Measurements from ENCODE around the gene MYO9A. TPM values are rescaled to one million over a fixed set of nuclear protein-coding genes. Genes with fewer than 3 reads are reported as not detected.

The MYO9A gene
- total RNA-seq, 1 experiment from 2014 or later, result 21.4 TPM

GRCh38 chr15:71813723-71814470, 304.1 kb downstream of the MYO9A start:
- Histone ChIP-seq H3K9me3 (ENCODE audit: control insufficient read depth, low read depth, low read length) (no peaks in the 10 kb centered on the region), H2BK20ac (ENCODE audit: low read depth, low read length, poor library complexity, severe bottlenecking) (no peak overlapping the region)
- H3K9me3 Mint-ChIP-seq, result peaks cover 0 to 3% of the 10 kb centered on the region in 2 experiments; a peak in 2 of 5 replicates

More at GRCh38 chr15:71813723-71814470, 304.1 kb downstream of the MYO9A start:
- Histone ChIP-seq H2AK5ac (ENCODE audit: insufficient read length, low read length) (no peak overlapping the region), H3K23ac (ENCODE audit: insufficient read length, low read depth, low read length) (no peak overlapping the region), H2BK120ac (ENCODE audit: low read depth, low read length, poor library complexity, severe bottlenecking) (no peak overlapping the region), H4K8ac (replicated peaks; ENCODE audit: insufficient read length, low read depth, low read length) (no peak overlapping the region), H3K4me2 (ENCODE audit: insufficient read depth, insufficient read length, low read length) (no peak overlapping the region), H3K18ac (ENCODE audit: insufficient read length, low read depth, low read length) (no peak overlapping the region), H3K27me3 (ENCODE audit: insufficient read depth, low read length) (no peaks in the 10 kb centered on the region), H2BK5ac (ENCODE audit: insufficient read length, low read length) (no peak overlapping the region), H2AFZ (ENCODE audit: low read length) (no peak overlapping the region), H2BK12ac (ENCODE audit: insufficient read length, low read depth, low read length) (no peak overlapping the region), H3K4me1 (ENCODE audit: insufficient read depth, low read length) (no peaks in the 10 kb centered on the region), H3K14ac (ENCODE audit: insufficient read depth, low read length) (peak overlapping the region; percentile 23; the same call in 1 of the 2 replicates), H3K4ac (ENCODE audit: low read depth, low read length) (no peak overlapping the region), H3K79me1 (ENCODE audit: insufficient read depth, low read depth, low read length, poor library complexity, severe bottlenecking) (no peaks in the 10 kb centered on the region), H3K27ac (ENCODE audit: insufficient read length, low read depth, low read length) (no peak overlapping the region), H3T11ph (ENCODE audit: low read length) (no peak overlapping the region), H2BK15ac (ENCODE audit: low read depth, low read length) (no peak overlapping the region), H3K79me2 (ENCODE audit: insufficient read depth, low read length) (no peaks in the 10 kb centered on the region), H4K91ac (ENCODE audit: insufficient read length, low read depth, low read length) (no peak overlapping the region), H4K5ac (ENCODE audit: insufficient read length, low read depth, low read length) (no peak overlapping the region), H4K20me1 (ENCODE audit: control insufficient read depth, insufficient read depth, insufficient read length) (no peaks in the 10 kb centered on the region), H3K23me2 (ENCODE audit: insufficient read length, low read depth, low read length, poor library complexity, severe bottlenecking) (no peaks in the 10 kb centered on the region), H3K9ac (ENCODE audit: extremely low read depth, insufficient read length, low read length) (no peak overlapping the region), H3K56ac (ENCODE audit: insufficient read length, low read depth, low read length) (no peak overlapping the region)
- TF ChIP-seq CTCF (conservative IDR thresholded peaks at IDR 0.05), result no peak
- Mint-ChIP-seq H3K36me3 (ENCODE audit: insufficient read depth in 1 of 3, low read depth in 3 of 3) (peaks cover 0 to 4% (median 2%) of the 10 kb centered on the region in 3 experiments; a peak in 4 of 7 replicates), H3K4me1 (peaks cover 5 to 11% of the 10 kb centered on the region in 2 experiments; a peak in 3 of 4 replicates), H3K27me3 (ENCODE audit: low read depth) (no peaks in the 10 kb centered on the region), H3K27ac (no peak overlapping the region), H3K4me3 (no peak overlapping the region)
- DNase-seq, result no peak
- no CpG with 5 or more reads among the region's 9 CpGs for WGBS (ENCODE audit: extremely low coverage, insufficient read length, low lambda C conversion rate)
